Stomach (tissue), 9 donors: ENCODE results near the gene CCDC12. TPM values are rescaled to one million over a fixed set of nuclear protein-coding genes. Genes with fewer than 3 reads are reported as not detected.

ENCODE experiments used
- DNase-seq, 2 donors: peaks; one replicate each; pipeline versions ENCODE4 v3.0.0 to v3.0.0-alpha.2; 2013 to 2019
- H3K27ac ChIP-seq, 5 donors: fragments of 200-600 bp in 4 of 5; sonication (generic) in 4 of 5; one replicate each; pipeline ENCODE4 v1.5.1; 2013 to 2019; ENCODE audit warnings: mild to moderate bottlenecking in 1 of 5, moderate library complexity in 1 of 5
- H3K27me3 ChIP-seq, 3 donors: fragments of 200-600 bp; sonication (generic); one replicate each; pipeline ENCODE4 v1.5.1; 2017 to 2019; ENCODE audit warnings: mixed run types in 1 of 3
- H3K36me3 ChIP-seq, 4 donors: fragments of 200-600 bp; sonication (generic); 1 replicate in 3 of 4; 2 replicates in 1 of 4; pipeline ENCODE4 v1.5.1; 2016 to 2019
- H3K4me1 ChIP-seq, 4 donors: fragments of 200-600 bp; sonication (generic); one replicate each; pipeline ENCODE4 v1.5.1; 2016 to 2019
- H3K4me3 ChIP-seq, 4 donors: fragments of 200-600 bp; sonication (generic) in 3 of 4; one replicate each; pipeline ENCODE4 v1.5.1; 2016 to 2019; ENCODE audit warnings: mild to moderate bottlenecking in 1 of 4
- H3K9me3 ChIP-seq, 4 donors: fragments of 200-600 bp; sonication (generic); one replicate each; pipeline ENCODE4 v1.5.1; 2016 to 2019
- CTCF ChIP-seq, 7 experiments: fragments of 450-650 bp in 4 of 7; fragments of 200-600 bp in 3 of 7; sonication (generic) in 3 of 7; IDR thresholded peaks; one replicate each; pipeline ENCODE4 v1.5.1; 2016 to 2019; ENCODE audit warnings: antibody characterized with exemption in 7 of 7, control low read depth in 2 of 7, mild to moderate bottlenecking in 1 of 7
- EP300 ChIP-seq: sonication (generic); formaldehyde crosslinking; IDR thresholded peaks from one replicate; pipeline ENCODE4 v1.6.1; 2017; ENCODE audit warnings: antibody characterized with exemption
- POLR2A ChIP-seq, 4 donors: fragments of 450-650 bp; IDR thresholded peaks; one replicate each; pipeline ENCODE4 v1.6.1; 2016; ENCODE audit warnings: antibody characterized with exemption in 4 of 4, control low read depth in 2 of 4, mild to moderate bottlenecking in 1 of 4, moderate library complexity in 1 of 4
- POLR2AphosphoS5 ChIP-seq, 3 donors: sonication (generic); formaldehyde crosslinking; IDR thresholded peaks; one replicate each; pipeline ENCODE4 v1.6.1; 2016; ENCODE audit warnings: antibody characterized with exemption in 3 of 3
- WGBS, 5 donors: extraction: QIAGEN DNeasy Blood & Tissue Kit in 3 of 5; methylation state at CpG; one replicate each; pipeline versions ENCODE4 v1.1.5 to v1.1.7; 2013 to 2018; 5-methylcytosine and 5-hydroxymethylcytosine counted together
- intact Hi-C: fragments of 100-400 bp; cut with DNase I; formaldehyde crosslinking; loops from one replicate; pipeline ENCODE4 v1.15.1; 2023; ENCODE audit warnings: low total_unique reads
- polyA plus RNA-seq, 3 donors: library from polyadenylated mRNA; stranded (reverse); fragments of 200-250 nt; gene quantifications; one replicate each; pipeline ENCODE4 v1.2.3, GENCODE V29; 2013
- total RNA-seq, 5 donors: library from RNA; depleted of rRNA; stranded (reverse); fragments of >200 nt; gene quantifications; one replicate each; pipeline versions ENCODE4 v1.1.0 to v1.2.3, GENCODE V29; 2014 to 2016
- donor health status: healthy with polysubstance abuse.
- donor health status: Bipolar disorder and iron deficiency.
- donor health status: healthy.

Gene CCDC12
- total and polyA plus RNA-seq, 8 donors = 2.9 to 88.7 (median 47.1) TPM

GRCh38 chr3:47004369-47005211 is 28.0 kb upstream of the CCDC12 start:
- no peak for DNase-seq

GRCh38 chr3:47003461-47004368 is 27.2 kb upstream of the CCDC12 start:
- intact Hi-C loops = no loop called here
- H3K4me3 ChIP-seq = no peak overlapping the region
- H3K27me3 ChIP-seq = no peaks in the 10 kb centered on the region
- peaks cover under 1 to 8% (median 4%) of the 10 kb centered on the region in 4 donors for H3K4me1 ChIP-seq
- H3K36me3 ChIP-seq = peaks cover 75 to 100% (median 99%) of the 10 kb centered on the region in 4 donors
- H3K9me3 ChIP-seq = no peaks in the 10 kb centered on the region
- DNase-seq = no peak
- TF ChIP-seq EP300 (no peak), POLR2A (IDR thresholded peaks at IDR 0.05) (no peak), CTCF (IDR thresholded peaks at IDR 0.05) (no peak), POLR2AphosphoS5 (IDR thresholded peaks at IDR 0.05) (no peak)
- WGBS, 5 donors = 94 to 97% (median 94%) methylated on average over 27 of the region's 27 CpGs
- no peak overlapping the region for H3K27ac ChIP-seq

More at GRCh38 chr3:47004369-47005211, 28.0 kb upstream of the CCDC12 start:
- TF ChIP-seq POLR2AphosphoS5 (IDR thresholded peaks at IDR 0.05) = no peak
- no peak for TF ChIP-seq EP300
- no peak for TF ChIP-seq POLR2A (IDR thresholded peaks at IDR 0.05)
- TF ChIP-seq CTCF (IDR thresholded peaks at IDR 0.05) = no peak
- intact Hi-C loops = no loop called here
- Histone ChIP-seq H3K27me3 (no peaks in the 10 kb centered on the region), H3K4me1 (peaks cover 4 to 17% (median 11%) of the 10 kb centered on the region in 4 donors), H3K4me3 (no peak overlapping the region), H3K27ac (no peak overlapping the region), H3K9me3 (no peaks in the 10 kb centered on the region), H3K36me3 (peaks cover 67 to 99% (median 93%) of the 10 kb centered on the region in 4 donors)
- WGBS, 5 donors = 94 to 95% (median 95%) methylated on average over 9 to 17 of the region's 17 CpGs

- 91 to 96% (median 92%) methylated on average over 6 to 10 of the region's 10 CpGs for WGBS, 5 donors
- TF ChIP-seq CTCF (IDR thresholded peaks at IDR 0.05) = no peak
- TF ChIP-seq POLR2A (IDR thresholded peaks at IDR 0.05) = no peak
- no peak for TF ChIP-seq EP300
- TF ChIP-seq POLR2AphosphoS5 (IDR thresholded peaks at IDR 0.05) = no peak
- intact Hi-C loops = no loop called here
- no peaks in the 10 kb centered on the region for H3K27me3 ChIP-seq
- no peaks in the 10 kb centered on the region for H3K9me3 ChIP-seq
- H3K4me1 ChIP-seq = peaks cover 0 to 8% (median 4%) of the 10 kb centered on the region in 4 donors
- H3K4me3 ChIP-seq = no peak overlapping the region
- H3K27ac ChIP-seq = no peak overlapping the region
- H3K36me3 ChIP-seq = peaks cover 76 to 100% (median 97%) of the 10 kb centered on the region in 4 donors
- no peak for DNase-seq
Observed at GRCh38 chr3:47003056-47003410, 26.5 kb upstream of the CCDC12 start.
